GM19099 (cell line): ENCODE data around the gene CHRND.

Experiments used
- POLR2A ChIP-seq: IDR thresholded peaks from 3 replicates; pipeline ENCODE4 v1.6.1; 2011; ENCODE audit warnings: low read depth; ENCODE audit not compliant: insufficient read length; ENCODE audit errors: extremely low read depth

Gene CHRND

GRCh38 chr2:232525791-232526371 is at the start of gene CHRND:
TSS of gene CHRND (plus strand) at chr2:232526160. CDS start at chr2:232526216, 56 bp downstream.
- TF ChIP-seq POLR2A = no peak

GRCh38 chr2:232476791-232477190 is 49.2 kb upstream of the CHRND start:
- no peak for TF ChIP-seq POLR2A

- TF ChIP-seq POLR2A = no peak
Observed at GRCh38 chr2:232477751-232478510, 48.0 kb upstream of the CHRND start.

GRCh38 chr2:232478571-232479340 is 47.2 kb upstream of the CHRND start:
- no peak for TF ChIP-seq POLR2A

- TF ChIP-seq POLR2A = no peak
Observed at GRCh38 chr2:232479341-232480200, 46.4 kb upstream of the CHRND start.

- no peak for TF ChIP-seq POLR2A
Observed at GRCh38 chr2:232480201-232481190, 45.5 kb upstream of the CHRND start.

GRCh38 chr2:232481322-232482140 is 44.4 kb upstream of the CHRND start:
- TF ChIP-seq POLR2A = no peak

- no peak for TF ChIP-seq POLR2A
Observed at GRCh38 chr2:232482301-232483238, 43.4 kb upstream of the CHRND start.

- no peak for TF ChIP-seq POLR2A
Observed at GRCh38 chr2:232483311-232483922, 42.5 kb upstream of the CHRND start.

- TF ChIP-seq POLR2A = no peak
Observed at GRCh38 chr2:232483923-232484627, 41.9 kb upstream of the CHRND start.

- no peak for TF ChIP-seq POLR2A
Observed at GRCh38 chr2:232484628-232485347, 41.2 kb upstream of the CHRND start.
